Umbilical cord (tissue), 2 donors: ENCODE results near the gene DNM1L. TPM values are rescaled to one million over a fixed set of nuclear protein-coding genes. Genes with fewer than 3 reads are reported as not detected.
"Not testable (repeated sequence)": the region's sequence is repeated elsewhere in the genome, so short reads cannot be mapped to it uniquely, and the experiment has no call there.

Experiments
- DNase-seq: peaks from one replicate; pipeline ENCODE4 v3.0.0-alpha.2; 2015; ENCODE audit warnings: low spot score
- total RNA-seq: library from RNA; depleted of rRNA; stranded (reverse); fragments of >200 nt; gene quantifications from one replicate; pipeline ENCODE4 v1.2.3, GENCODE V29; 2014; ENCODE audit warnings: low replicate concordance; ENCODE audit not compliant: insufficient read depth

The DNM1L gene
- total RNA-seq, 1 donor from 2014 or later = 68.9 TPM

DNA sequence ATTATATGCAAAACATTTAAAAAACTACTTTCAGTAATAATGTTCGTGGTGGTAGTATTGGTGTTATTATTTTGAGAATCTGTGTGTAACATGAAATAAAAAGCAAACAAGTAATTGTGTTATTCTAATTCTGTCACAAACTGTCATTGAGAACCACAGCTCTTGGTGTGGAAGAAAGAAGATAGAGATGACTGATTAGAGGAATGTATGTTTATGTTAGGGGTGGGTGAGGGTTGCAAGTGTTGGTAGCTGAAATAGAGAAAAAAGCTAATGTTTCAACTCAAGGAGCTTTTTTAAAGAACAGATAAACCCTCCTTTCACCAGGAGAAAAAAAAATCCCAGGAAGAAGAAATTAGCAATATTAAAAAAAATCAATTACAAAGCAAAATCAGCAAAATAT lies 18.3 kb downstream of the DNM1L start:
- DNase-seq = no peak

DNA sequence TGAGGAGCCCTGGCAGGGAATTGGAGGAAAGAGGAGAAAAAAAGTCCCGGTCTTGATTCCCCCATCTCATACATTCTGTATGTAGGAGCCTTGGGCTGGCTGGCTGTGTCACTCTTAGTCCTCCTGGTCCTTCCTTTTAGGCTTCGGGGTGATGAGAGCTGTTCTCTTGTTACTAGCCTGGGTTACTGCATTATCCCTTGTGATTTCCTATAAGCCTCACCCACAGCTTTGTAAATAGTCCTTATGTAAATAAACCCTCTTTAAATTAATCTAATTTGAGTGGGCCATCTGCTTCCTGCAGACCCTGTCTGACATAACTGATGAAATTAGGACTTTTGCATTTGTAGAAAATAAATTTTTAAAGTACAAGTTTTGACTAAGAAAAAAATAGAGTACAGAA lies 19.2 kb downstream of the DNM1L start:
- DNase-seq = no peak

DNA sequence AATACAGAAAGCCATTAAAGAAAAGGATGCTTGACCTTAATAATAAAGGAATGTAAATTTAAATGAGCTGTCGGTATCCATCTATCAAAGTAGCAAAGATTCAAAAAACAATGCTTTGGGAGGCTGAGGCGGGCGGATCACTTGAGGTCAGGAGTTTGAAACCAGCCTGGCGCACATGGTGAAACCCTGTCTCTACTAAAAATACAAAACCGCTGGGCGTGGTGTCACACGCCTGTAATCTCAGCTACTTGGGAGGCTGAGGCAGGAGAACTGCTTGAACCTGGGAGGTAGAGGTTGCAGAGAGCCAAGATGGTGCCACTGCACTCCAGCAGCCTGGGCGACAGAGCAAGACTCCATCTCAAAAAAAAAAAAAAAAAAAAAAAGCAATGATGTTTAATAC lies 20.3 kb downstream of the DNM1L start:
- not testable (repeated sequence) for DNase-seq

GRCh38 chr12:32702473-32702872 lies 23.4 kb downstream of the DNM1L start:
- no peak for DNase-seq

DNA sequence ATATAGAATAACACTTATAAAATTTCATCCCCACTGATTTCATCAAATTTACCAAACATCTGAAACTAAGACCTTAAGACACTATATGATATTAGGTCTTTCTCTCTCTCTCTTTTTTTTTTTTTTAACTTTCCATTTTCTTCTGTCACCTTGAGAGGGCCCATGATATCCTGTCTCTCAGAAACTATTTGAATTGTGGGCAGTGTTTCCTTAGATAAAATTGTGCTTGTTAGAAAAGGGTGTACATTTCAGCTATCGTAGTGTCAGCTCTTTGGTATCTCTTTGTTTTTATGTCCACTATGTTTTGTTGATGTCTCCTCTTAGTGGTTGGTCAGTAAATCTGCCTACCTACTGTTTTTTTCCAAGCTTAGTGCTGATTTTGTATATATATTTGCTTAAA lies 23.8 kb downstream of the DNM1L start:
- DNase-seq = no peak

DNA sequence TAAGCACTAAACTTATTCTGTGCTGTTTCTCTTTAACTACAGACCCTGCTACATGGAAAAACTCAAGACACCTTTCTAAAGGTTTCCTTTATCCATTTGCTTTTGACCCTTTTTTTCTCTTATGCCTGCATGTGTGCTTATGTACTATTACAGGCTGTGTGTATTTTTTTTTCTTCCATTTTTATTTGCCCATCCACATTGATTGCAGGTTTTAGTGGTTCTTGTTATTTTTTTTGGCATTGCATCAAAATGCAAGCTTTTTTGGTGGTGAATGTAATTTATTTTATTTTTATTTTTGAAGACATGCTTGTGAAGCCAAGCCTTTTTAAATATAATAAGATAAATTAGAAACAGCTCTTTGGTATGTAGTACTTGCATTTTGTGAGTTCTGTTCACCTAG lies 26.7 kb downstream of the DNM1L start:
- no peak for DNase-seq

- no peak for DNase-seq
Observed at GRCh38 chr12:32706335-32707024, 27.4 kb downstream of the DNM1L start.

GRCh38 chr12:32708926-32709325 lies 29.8 kb downstream of the DNM1L start:
- DNase-seq = no peak

GRCh38 chr12:32714772-32715171 lies 35.7 kb downstream of the DNM1L start:
- DNase-seq = no peak

DNA sequence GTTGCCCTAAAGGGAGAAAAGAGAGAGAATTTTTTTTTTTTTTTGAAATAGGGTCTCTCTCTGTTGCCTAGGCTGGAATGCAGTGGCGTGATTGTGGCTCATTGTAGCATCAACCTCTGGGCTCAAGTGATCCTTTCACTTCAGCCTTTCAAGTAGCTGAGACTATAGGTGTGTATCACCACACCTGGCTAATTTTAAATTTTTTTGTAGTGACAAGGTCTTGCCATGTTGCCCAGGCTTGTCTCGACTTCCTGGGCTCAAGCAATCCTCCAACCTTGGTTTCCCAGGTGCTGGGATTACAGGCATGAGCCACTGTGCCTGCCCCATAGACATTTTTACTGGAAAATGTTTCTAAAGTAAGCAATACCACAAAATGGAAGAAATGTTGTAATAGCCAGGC lies 39.8 kb downstream of the DNM1L start:
- no peak for DNase-seq

GRCh38 chr12:32725308-32725707 lies 46.2 kb downstream of the DNM1L start:
- not testable (repeated sequence) for DNase-seq

- DNase-seq = no peak
Observed at GRCh38 chr12:32726286-32726685, 47.2 kb downstream of the DNM1L start.

- no peak for DNase-seq
Observed at GRCh38 chr12:32727237-32727636, 48.1 kb downstream of the DNM1L start.

- DNase-seq = no peak
Observed at GRCh38 chr12:32734952-32735351, 55.9 kb downstream of the DNM1L start.

- no peak for DNase-seq
Observed at GRCh38 chr12:32736445-32736844, 57.3 kb downstream of the DNM1L start.

DNA sequence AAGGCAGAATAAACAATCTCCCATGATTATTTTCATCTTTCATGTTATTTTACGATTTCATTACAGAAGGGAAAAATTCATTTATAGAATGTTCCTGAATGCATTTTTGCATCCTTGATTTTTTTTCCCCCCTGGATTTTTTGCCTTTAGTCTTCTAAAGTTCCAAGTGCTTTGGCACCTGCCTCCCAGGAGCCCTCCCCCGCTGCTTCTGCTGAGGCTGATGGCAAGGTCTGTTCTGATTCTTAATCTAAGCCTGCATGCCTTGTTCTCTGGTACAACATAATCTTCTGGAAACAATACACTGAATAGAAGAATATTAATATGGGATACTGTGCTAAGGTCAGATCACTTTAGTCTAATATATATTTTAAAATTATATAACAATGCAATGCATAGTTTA lies 58.6 kb downstream of the DNM1L start:
- no peak for DNase-seq

GRCh38 chr12:32739279-32739678 lies 60.2 kb downstream of the DNM1L start:
- no peak for DNase-seq

GRCh38 chr12:32742133-32742532 lies 63.0 kb downstream of the DNM1L start:
- no peak for DNase-seq

DNA sequence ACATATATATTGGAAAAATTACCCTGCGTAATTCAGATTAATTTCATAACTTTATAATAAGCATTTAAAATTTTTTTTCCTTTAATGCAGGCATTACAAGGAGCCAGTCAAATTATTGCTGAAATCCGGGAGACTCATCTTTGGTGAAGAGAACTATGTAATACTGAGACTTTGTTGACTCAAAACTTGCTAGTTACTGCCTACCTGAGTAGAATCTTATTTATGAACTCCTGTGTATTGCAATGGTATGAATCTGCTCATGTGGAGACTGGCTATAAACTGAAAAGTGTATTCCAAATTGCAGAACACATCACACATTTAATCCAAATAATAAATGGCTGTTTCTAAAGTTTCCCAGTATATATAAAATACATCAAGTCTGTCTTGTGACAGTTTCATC lies 64.2 kb downstream of the DNM1L start:
- no peak for DNase-seq

DNA sequence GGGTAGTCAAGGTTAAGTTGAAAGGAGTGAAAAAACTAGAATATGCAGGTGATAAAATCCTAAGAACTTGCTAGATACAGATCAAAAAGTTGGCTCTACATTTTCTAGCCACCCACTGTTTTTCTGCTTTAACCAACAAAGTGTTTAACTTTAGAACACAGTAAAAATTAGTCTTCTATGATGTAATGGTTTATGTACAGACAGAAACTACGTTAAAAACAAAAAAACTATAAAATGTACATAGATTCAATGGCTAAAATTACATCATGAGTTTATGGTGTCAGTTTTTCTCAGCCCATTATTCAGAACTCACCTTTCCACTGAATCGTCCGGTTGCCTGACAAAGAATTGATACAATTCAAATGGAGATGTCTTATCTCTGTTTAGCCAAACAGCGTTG lies 74.5 kb downstream of the DNM1L start:
- DNase-seq = no peak

DNA sequence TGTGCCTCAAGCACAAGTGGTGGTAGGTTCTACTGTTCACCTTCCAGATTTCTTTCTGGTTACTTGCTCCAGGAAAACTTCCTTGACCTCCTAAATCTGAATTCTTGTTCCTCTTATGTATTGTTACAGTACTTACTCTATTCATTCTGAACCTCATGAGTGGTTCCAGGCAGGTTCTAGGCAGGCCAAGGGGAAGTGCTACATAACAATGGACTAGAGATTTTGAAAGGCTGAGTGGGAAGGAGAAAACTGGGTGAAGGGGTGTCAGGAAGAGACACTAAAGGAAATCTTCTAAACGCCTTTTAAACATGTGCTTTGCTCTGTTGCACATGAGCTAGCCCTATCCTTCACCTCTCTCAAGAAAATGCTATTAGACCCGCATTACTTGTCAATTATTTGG lies 75.0 kb downstream of the DNM1L start:
- no peak for DNase-seq

- peak; percentile 45 for DNase-seq
Observed at GRCh38 chr12:32755051-32755653, 76.1 kb downstream of the DNM1L start.

DNA sequence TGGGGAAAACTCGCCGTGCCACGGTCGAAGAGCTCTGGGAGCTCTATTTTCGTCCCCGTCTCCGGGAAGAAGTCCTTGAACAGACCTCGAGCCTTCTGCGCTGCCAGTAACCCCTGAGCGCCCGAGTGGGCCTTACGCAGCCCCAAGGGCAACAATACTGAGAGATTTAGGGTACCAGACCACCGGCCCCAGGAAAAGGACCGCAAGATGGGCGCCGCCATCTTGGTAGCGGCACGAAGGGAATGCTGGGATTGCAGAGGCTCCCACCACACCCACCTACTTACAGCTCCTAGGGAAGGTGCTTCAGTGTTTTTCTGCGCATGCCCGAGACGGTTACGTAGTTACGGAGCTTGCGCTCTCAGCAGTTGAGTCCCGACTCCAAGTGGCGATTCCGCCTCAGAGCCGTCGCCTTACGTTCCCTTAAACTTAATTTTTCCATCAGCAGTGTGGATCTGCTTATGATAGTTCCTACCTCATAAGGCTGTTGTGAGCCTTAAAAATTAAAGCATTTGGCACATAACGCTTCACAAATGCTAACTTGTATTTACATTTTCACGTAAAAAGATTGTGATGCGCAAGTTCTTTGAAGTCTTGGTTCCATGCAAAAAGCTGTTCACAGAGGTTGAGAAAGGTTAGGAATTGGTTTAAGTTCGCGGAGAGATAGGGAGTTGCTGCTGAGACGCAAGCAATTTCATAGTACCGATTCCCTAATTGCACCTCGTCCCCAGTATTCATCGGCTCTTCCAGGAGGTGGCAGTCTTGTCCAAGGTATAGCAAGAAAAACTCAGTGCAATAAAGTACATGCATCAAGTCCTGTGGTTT lies 76.8 kb downstream of the DNM1L start, which contains the start of gene YARS2:
Gene YARS2, minus strand, starts transcription at position 244 of the 822 bp plus-strand sequence. Its CDS starts 23 bp downstream, at position 221.
- peak; percentile 99 for DNase-seq
